Urinary bladder (tissue), 4 donors: ENCODE results near the gene GDF7. TPM values are rescaled to one million over a fixed set of nuclear protein-coding genes. Genes with fewer than 3 reads are reported as not detected.
"Not testable (repeated sequence)": the region's sequence is repeated elsewhere in the genome, so short reads cannot be mapped to it uniquely, and the experiment has no call there.

ENCODE experiments used
- DNase-seq: peaks from one replicate; pipeline ENCODE4 v3.0.0-alpha.2; 2015; ENCODE audit errors: extremely low spot score
- H3K27ac ChIP-seq: one replicate; pipeline ENCODE4 v1.5.1; 2013; ENCODE audit warnings: low read depth, mild to moderate bottlenecking, moderate library complexity
- H3K36me3 ChIP-seq: one replicate; pipeline ENCODE4 v1.6.1; 2013; ENCODE audit warnings: mild to moderate bottlenecking, moderate library complexity; ENCODE audit not compliant: insufficient read depth
- H3K4me1 ChIP-seq: one replicate; pipeline ENCODE4 v1.6.1; 2013; ENCODE audit warnings: mild to moderate bottlenecking, moderate library complexity; ENCODE audit not compliant: insufficient read depth
- H3K4me3 ChIP-seq: one replicate; pipeline ENCODE4 v1.5.1; 2013; ENCODE audit warnings: low read depth, low read length
- WGBS: extraction: QIAGEN DNeasy Blood & Tissue Kit; methylation state at CpG from one replicate; pipeline ENCODE4 v1.1.7; 2013; 5-methylcytosine and 5-hydroxymethylcytosine counted together
- polyA plus RNA-seq: library from polyadenylated mRNA; stranded (reverse); fragments of 200-250 nt; gene quantifications from one replicate; pipeline ENCODE4 v1.2.3, GENCODE V29; 2013
- total RNA-seq: library from RNA; depleted of rRNA; stranded (reverse); fragments of >200 nt; gene quantifications from one replicate; pipeline ENCODE4 v1.2.3, GENCODE V29; 2014
- donor health status: healthy with polysubstance abuse.
- donor health status: healthy.

The GDF7 gene
- total and polyA plus RNA-seq, 2 donors = 0.79 to 2.2 TPM

GRCh38 chr2:20713585-20713984 is 46.6 kb downstream of the GDF7 start:
- 86% methylated on average over 3 of the region's 3 CpGs for WGBS
- not testable (repeated sequence) for H3K36me3 ChIP-seq, H3K27ac ChIP-seq, H3K4me1 ChIP-seq, DNase-seq, H3K4me3 ChIP-seq

- H3K4me1 ChIP-seq, H3K27ac ChIP-seq, H3K36me3 ChIP-seq, H3K4me3 ChIP-seq, DNase-seq: not testable (repeated sequence)
- 91% methylated on average over 2 of the region's 2 CpGs for WGBS
Measured at GRCh38 chr2:20714412-20714811, 47.5 kb downstream of the GDF7 start.

GRCh38 chr2:20716164-20716563 is 49.2 kb downstream of the GDF7 start:
- not testable (repeated sequence) for H3K4me3 ChIP-seq, DNase-seq, H3K36me3 ChIP-seq, H3K27ac ChIP-seq, H3K4me1 ChIP-seq
- WGBS = 94% methylated on average over 3 of the region's 3 CpGs

- no peak for DNase-seq
- Histone ChIP-seq H3K36me3 (no peaks in the 10 kb centered on the region), H3K4me1 (no peaks in the 10 kb centered on the region), H3K4me3 (no peak overlapping the region), H3K27ac (no peak overlapping the region)
- WGBS = 79% methylated on average over 1 of the region's 1 CpG
Measured at GRCh38 chr2:20717641-20718040, 50.7 kb downstream of the GDF7 start.

- Histone ChIP-seq H3K4me3 (no peak overlapping the region), H3K36me3 (peaks cover 2% of the 10 kb centered on the region), H3K4me1 (no peaks in the 10 kb centered on the region), H3K27ac (no peak overlapping the region)
- DNase-seq = no peak
- WGBS = 99% methylated on average over 1 of the region's 1 CpG
Measured at GRCh38 chr2:20722592-20723240, 55.8 kb downstream of the GDF7 start.

- DNase-seq = no peak
- Histone ChIP-seq H3K27ac (no peak overlapping the region), H3K4me1 (no peaks in the 10 kb centered on the region), H3K4me3 (no peak overlapping the region), H3K36me3 (peaks cover 2% of the 10 kb centered on the region)
Measured at GRCh38 chr2:20723543-20723942, 56.6 kb downstream of the GDF7 start.

GRCh38 chr2:20724500-20725053 is 57.6 kb downstream of the GDF7 start:
- Histone ChIP-seq H3K4me1 (no peaks in the 10 kb centered on the region), H3K27ac (no peak overlapping the region), H3K4me3 (no peak overlapping the region), H3K36me3 (peaks cover 2% of the 10 kb centered on the region)
- DNase-seq = no peak
- 98% methylated on average over 3 of the region's 3 CpGs for WGBS

- DNase-seq = no peak
- Histone ChIP-seq H3K4me1 (no peaks in the 10 kb centered on the region), H3K27ac (no peak overlapping the region), H3K4me3 (no peak overlapping the region), H3K36me3 (peaks cover 2% of the 10 kb centered on the region)
- 92% methylated on average over 2 of the region's 2 CpGs for WGBS
Measured at GRCh38 chr2:20725782-20726181, 58.8 kb downstream of the GDF7 start.

GRCh38 chr2:20726913-20727312 is 60.0 kb downstream of the GDF7 start:
- H3K27ac ChIP-seq = no peak overlapping the region
- 94% methylated on average over 5 of the region's 5 CpGs for WGBS
- no peak for DNase-seq
- H3K4me1 ChIP-seq = no peaks in the 10 kb centered on the region
- H3K36me3 ChIP-seq = peaks cover 2% of the 10 kb centered on the region
- H3K4me3 ChIP-seq = no peak overlapping the region

GRCh38 chr2:20728114-20728758 is 61.3 kb downstream of the GDF7 start:
- peaks cover 2% of the 10 kb centered on the region for H3K36me3 ChIP-seq
- WGBS = 44% methylated on average over 4 of the region's 4 CpGs
- no peak overlapping the region for H3K27ac ChIP-seq

More at GRCh38 chr2:20728114-20728758, 61.3 kb downstream of the GDF7 start:
- H3K4me3 ChIP-seq = no peak overlapping the region
- no peaks in the 10 kb centered on the region for H3K4me1 ChIP-seq
- no peak for DNase-seq

Other genes starting within 250 kb of the GDF7 start
- gene RHOB, start 220.1 kb upstream of the GDF7 start, total RNA-seq = 305 TPM
- gene RHOB, start 220.1 kb upstream of the GDF7 start, polyA plus RNA-seq = 1,467 TPM
- 19.0 TPM for gene HS1BP3, start 16.0 kb upstream of the GDF7 start, total RNA-seq
- 43.8 TPM for gene HS1BP3, start 16.0 kb upstream of the GDF7 start, polyA plus RNA-seq
- 28.2 TPM for gene LDAH, start 156.0 kb downstream of the GDF7 start, total RNA-seq
- 10.8 TPM for gene LDAH, start 156.0 kb downstream of the GDF7 start, polyA plus RNA-seq